HEK293T (cell line): ENCODE data around the gene ARHGAP33.
"Not testable (repeated sequence)": the region's sequence is repeated elsewhere in the genome, so short reads cannot be mapped to it uniquely, and the experiment has no call there.

Experiments used
- CTCF ChIA-PET: fragments of 350-600 bp; formaldehyde crosslinking; extraction: SDS; loops from one replicate; lab custom pipeline; 2021; ENCODE audit warnings: antibody characterized with exemption, inconsistent platforms; lab: Yijun Ruan, JAX
- POLR2A ChIA-PET: fragments of 350-600 bp; formaldehyde crosslinking; extraction: SDS; loops from one replicate; lab custom pipeline; 2020; ENCODE audit warnings: antibody characterized with exemption, inconsistent platforms; lab: Yijun Ruan, JAX
- DNase-seq: peaks from one replicate; pipeline ENCODE4 v3.0.0; 2012; ENCODE audit warnings: mixed read lengths; ENCODE audit errors: extremely low spot score
- ARNT ChIP-seq: fragments of 450-650 bp; IDR thresholded peaks from 2 replicates; pipeline ENCODE4 v1.6.1; 2017; ENCODE audit warnings: mild to moderate bottlenecking
- BHLHE40 ChIP-seq: fragments of 450-650 bp; IDR thresholded peaks from 2 replicates; pipeline ENCODE4 v1.6.1; 2016; ENCODE audit warnings: mild to moderate bottlenecking, moderate library complexity, borderline replicate concordance
- CTBP1 ChIP-seq: fragments of 450-650 bp; IDR thresholded peaks from 2 replicates; pipeline ENCODE4 v1.6.1; 2016; ENCODE audit warnings: borderline replicate concordance
- ELF4 ChIP-seq: fragments of 450-650 bp; IDR thresholded peaks from 2 replicates; pipeline ENCODE4 v1.6.1; 2017; ENCODE audit warnings: antibody characterized with exemption
- FOXA1 ChIP-seq: fragments of 450-650 bp; IDR thresholded peaks from 2 replicates; pipeline ENCODE4 v1.6.1; 2016; ENCODE audit warnings: mild to moderate bottlenecking
- FOXK2 ChIP-seq: fragments of 450-650 bp; IDR thresholded peaks from 2 replicates; pipeline ENCODE4 v1.6.1; 2016; ENCODE audit warnings: mild to moderate bottlenecking
- FOXM1 ChIP-seq: fragments of 450-650 bp; IDR thresholded peaks from 2 replicates; pipeline ENCODE4 v1.6.1; 2017; ENCODE audit warnings: mild to moderate bottlenecking, borderline replicate concordance
- HDGF ChIP-seq: fragments of 450-650 bp; IDR thresholded peaks from 2 replicates; pipeline ENCODE4 v1.6.1; 2017; ENCODE audit warnings: antibody characterized with exemption, borderline replicate concordance
- L3MBTL2 ChIP-seq: fragments of 450-650 bp; conservative IDR thresholded peaks from 2 replicates; pipeline ENCODE4 v1.6.1; 2016; ENCODE audit warnings: mild to moderate bottlenecking
- LEF1 ChIP-seq: fragments of 450-650 bp; IDR thresholded peaks from 2 replicates; pipeline ENCODE4 v1.6.1; 2017; ENCODE audit warnings: mild to moderate bottlenecking, borderline replicate concordance
- NFRKB ChIP-seq: fragments of 450-650 bp; IDR thresholded peaks from 2 replicates; pipeline ENCODE4 v1.6.1; 2016; ENCODE audit warnings: mild to moderate bottlenecking, moderate library complexity
- PKNOX1 ChIP-seq: fragments of 450-650 bp; IDR thresholded peaks from 2 replicates; pipeline ENCODE4 v1.6.1; 2016
- SP1 ChIP-seq: fragments of 450-650 bp; IDR thresholded peaks from 2 replicates; pipeline ENCODE4 v1.6.1; 2017
- SUZ12 ChIP-seq: fragments of 450-650 bp; IDR thresholded peaks from 2 replicates; pipeline ENCODE4 v1.6.1; 2016; ENCODE audit warnings: mild to moderate bottlenecking
- TARDBP ChIP-seq: fragments of 450-650 bp; IDR thresholded peaks from 2 replicates; pipeline ENCODE4 v1.6.1; 2016
- ZNF384 ChIP-seq: fragments of 450-650 bp; IDR thresholded peaks from 2 replicates; pipeline ENCODE4 v1.6.1; 2016

The ARHGAP33 gene

GRCh38 chr19:35792888-35793287, 17.5 kb downstream of the ARHGAP33 start:
- ChIA-PET CTCF (no interaction called here), POLR2A (no interaction called here)
- DNase-seq, result no peak
- TF ChIP-seq LEF1, result no peak
- TF ChIP-seq SP1, result no peak
- no peak for TF ChIP-seq TARDBP
- TF ChIP-seq NFRKB, result no peak
- TF ChIP-seq ARNT, result no peak
- TF ChIP-seq CTBP1, result no peak
- no peak for TF ChIP-seq ELF4
- no peak for TF ChIP-seq FOXA1
- TF ChIP-seq PKNOX1, result no peak
- TF ChIP-seq FOXK2, result no peak
- no peak for TF ChIP-seq BHLHE40

GRCh38 chr19:35793381-35794165, 18.2 kb downstream of the ARHGAP33 start:
- ChIA-PET CTCF (no interaction called here), POLR2A (no interaction called here)
- DNase-seq, result no peak
- TF ChIP-seq L3MBTL2 (no peak), LEF1 (no peak), FOXM1 (no peak), NFRKB (no peak), SUZ12 (no peak), TARDBP (no peak), HDGF (no peak), FOXA1 (no peak), SP1 (no peak), BHLHE40 (no peak), PKNOX1 (no peak), CTBP1 (no peak), ARNT (no peak), ZNF384 (no peak), FOXK2 (no peak), ELF4 (no peak)

GRCh38 chr19:35795564-35795963, 20.2 kb downstream of the ARHGAP33 start:
- CTCF ChIA-PET, DNase-seq, POLR2A ChIA-PET: not testable (repeated sequence)

GRCh38 chr19:35796645-35797542, 21.5 kb downstream of the ARHGAP33 start:
- POLR2A ChIA-PET, result no interaction called here

GRCh38 chr19:35797663-35798062, 22.3 kb downstream of the ARHGAP33 start:
- no peak for TF ChIP-seq FOXK2
- no peak for TF ChIP-seq SP1
- TF ChIP-seq BHLHE40, result no peak
- TF ChIP-seq LEF1, result no peak
- TF ChIP-seq ARNT, result no peak
- TF ChIP-seq PKNOX1, result no peak
- no peak for TF ChIP-seq ZNF384
- TF ChIP-seq HDGF, result no peak
- no peak for TF ChIP-seq NFRKB
- TF ChIP-seq CTBP1, result no peak
- TF ChIP-seq ELF4, result no peak
- TF ChIP-seq FOXM1, result no peak
- TF ChIP-seq L3MBTL2, result no peak
- no peak for TF ChIP-seq TARDBP
- no peak for TF ChIP-seq SUZ12
- TF ChIP-seq FOXA1, result no peak
- CTCF ChIA-PET, result no interaction called here
- DNase-seq, result no peak
- POLR2A ChIA-PET, result no interaction called here

More at GRCh38 chr19:35796645-35797542, 21.5 kb downstream of the ARHGAP33 start:
- CTCF ChIA-PET, result no interaction called here
- no peak for DNase-seq
- TF ChIP-seq CTBP1 (no peak), HDGF (no peak), PKNOX1 (no peak), ARNT (no peak), FOXM1 (no peak), NFRKB (no peak), FOXA1 (no peak), FOXK2 (no peak), SP1 (no peak), ZNF384 (no peak), BHLHE40 (no peak), ELF4 (no peak), SUZ12 (no peak), TARDBP (no peak), LEF1 (no peak), L3MBTL2 (no peak)
